Neural cell (in vitro differentiated cells): ENCODE results near the gene PSMD4. TPM values are rescaled to one million over a fixed set of nuclear protein-coding genes. Genes with fewer than 3 reads are reported as not detected.

Experiments
- H2AFZ ChIP-seq: fragments of 200-600, 300-800 bp; sonication (generic), shearing (Covaris generic); 2 replicates; pipeline ENCODE4 v1.6.0; 2014; ENCODE audit warnings: low read depth, mild to moderate bottlenecking, antibody characterized with exemption, low read length, moderate library complexity
- H3F3A ChIP-seq: fragments of 200-600 bp; shearing (Covaris generic); 2 replicates; pipeline ENCODE4 v1.6.1; 2016; ENCODE audit warnings: mild to moderate bottlenecking, moderate library complexity, mixed read lengths, antibody characterized with exemption, low read length; ENCODE audit not compliant: insufficient read depth, poor library complexity, severe bottlenecking
- H3K27ac ChIP-seq: fragments of 200-600, 300-800 bp; sonication (generic), shearing (Covaris generic); 2 replicates; pipeline ENCODE4 v1.5.1; 2014; ENCODE audit warnings: mild to moderate bottlenecking, low read length, moderate library complexity
- H3K27me3 ChIP-seq: fragments of 300-800, 200-600 bp; sonication (generic), shearing (Covaris generic); 2 replicates; pipeline ENCODE4 v1.6.0; 2014; ENCODE audit warnings: mild to moderate bottlenecking, low read depth, low read length, moderate library complexity; ENCODE audit not compliant: insufficient read depth
- H3K36me3 ChIP-seq: fragments of 300-800, 200-600 bp; sonication (generic), shearing (Covaris generic); 2 replicates; pipeline ENCODE4 v1.5.1; 2014; ENCODE audit warnings: mild to moderate bottlenecking, antibody characterized with exemption, low read length, moderate library complexity; ENCODE audit not compliant: insufficient read depth
- H3K4me2 ChIP-seq: fragments of 300-800, 200-600 bp; sonication (generic), shearing (Covaris generic); 2 replicates; pipeline ENCODE4 v1.6.0; 2014; ENCODE audit warnings: mild to moderate bottlenecking, low read length
- H3K4me3 ChIP-seq: fragments of 300-800, 200-600 bp; sonication (generic), shearing (Covaris generic); 2 replicates; pipeline ENCODE4 v1.5.1; 2014; ENCODE audit warnings: mild to moderate bottlenecking, low read length, moderate library complexity
- H3K79me2 ChIP-seq: fragments of 200-600 bp; shearing (Covaris generic); replicated peaks from 2 replicates; pipeline ENCODE4 v1.6.0; 2014; ENCODE audit warnings: mild to moderate bottlenecking, low read length, moderate library complexity; ENCODE audit not compliant: insufficient read depth
- H3K9ac ChIP-seq: fragments of 300-800, 200-600 bp; sonication (generic), shearing (Covaris generic); 2 replicates; pipeline ENCODE4 v1.6.1; 2016; ENCODE audit warnings: mild to moderate bottlenecking, low read length, mixed read lengths
- H3K9me2 ChIP-seq: fragments of 200-600 bp; shearing (Covaris generic); 2 replicates; pipeline ENCODE4 v1.6.1; 2016; ENCODE audit warnings: mild to moderate bottlenecking, low read length, mixed read lengths; ENCODE audit not compliant: insufficient read depth
- H3K9me3 ChIP-seq: fragments of 200-600, 300-800 bp; sonication (generic), shearing (Covaris generic); 2 replicates; pipeline ENCODE4 v1.6.1; 2016; ENCODE audit warnings: mild to moderate bottlenecking, mixed run types, low read length, moderate library complexity, mixed read lengths
- H4K20me1 ChIP-seq: fragments of 200-600 bp; shearing (Covaris generic); 2 replicates; pipeline ENCODE4 v1.6.1; 2016; ENCODE audit warnings: mild to moderate bottlenecking, mixed run types; ENCODE audit not compliant: insufficient read depth
- EP300 ChIP-seq: fragments of 450-650 bp; conservative IDR thresholded peaks from 2 replicates; pipeline ENCODE4 v1.6.1; 2014; ENCODE audit warnings: antibody characterized with exemption, mild to moderate bottlenecking, moderate library complexity; ENCODE audit not compliant: poor library complexity, severe bottlenecking
- EZH2 ChIP-seq: fragments of 200-600, 300-800 bp; shearing (Covaris generic), sonication (generic); IDR thresholded peaks from 2 replicates; pipeline ENCODE4 v1.6.1; 2014; ENCODE audit warnings: antibody characterized with exemption, low read length, borderline replicate concordance, mild to moderate bottlenecking; ENCODE audit not compliant: insufficient read depth, poor library complexity, severe bottlenecking
- MXI1 ChIP-seq: fragments of 450-650 bp; conservative IDR thresholded peaks from 2 replicates; pipeline ENCODE4 v1.6.1; 2014; ENCODE audit warnings: antibody characterized with exemption, mild to moderate bottlenecking; ENCODE audit not compliant: poor library complexity, severe bottlenecking
- POLR2AphosphoS5 ChIP-seq: IDR thresholded peaks from 2 replicates; pipeline ENCODE4 v1.6.1; 2012
- RAD21 ChIP-seq: fragments of 450-650 bp; conservative IDR thresholded peaks from 2 replicates; pipeline ENCODE4 v1.6.1; 2014; ENCODE audit warnings: antibody characterized with exemption, mild to moderate bottlenecking, moderate library complexity
- SMC3 ChIP-seq: fragments of 450-650 bp; conservative IDR thresholded peaks from 2 replicates; pipeline ENCODE4 v1.6.1; 2014; ENCODE audit warnings: antibody characterized with exemption, mild to moderate bottlenecking, moderate library complexity; ENCODE audit not compliant: poor library complexity
- TAF1 ChIP-seq: IDR thresholded peaks from 2 replicates; pipeline ENCODE4 v1.6.1; 2012; ENCODE audit warnings: low read depth
- polyA plus RNA-seq: library from polyadenylated mRNA; depleted of rRNA; stranded (reverse); fragments of >200 nt; gene quantifications from 2 replicates; pipeline ENCODE4 v1.2.3, GENCODE V29; 2014
- TF ChIP-seq, protein P1 (sequence below): fragments of 450-650 bp; IDR thresholded peaks from 2 replicates; pipeline ENCODE4 v1.5.1; 2014; ENCODE audit warnings: antibody characterized with exemption, mild to moderate bottlenecking, moderate library complexity; ENCODE audit not compliant: poor library complexity, severe bottlenecking
- TF ChIP-seq, protein P2 (sequence below): IDR thresholded peaks from 2 replicates; pipeline ENCODE4 v1.6.1; 2012; ENCODE audit warnings: borderline replicate concordance

PSMD4 gene
- polyA plus RNA-seq, 1 donor from 2014 or later: 341 TPM

DNA sequence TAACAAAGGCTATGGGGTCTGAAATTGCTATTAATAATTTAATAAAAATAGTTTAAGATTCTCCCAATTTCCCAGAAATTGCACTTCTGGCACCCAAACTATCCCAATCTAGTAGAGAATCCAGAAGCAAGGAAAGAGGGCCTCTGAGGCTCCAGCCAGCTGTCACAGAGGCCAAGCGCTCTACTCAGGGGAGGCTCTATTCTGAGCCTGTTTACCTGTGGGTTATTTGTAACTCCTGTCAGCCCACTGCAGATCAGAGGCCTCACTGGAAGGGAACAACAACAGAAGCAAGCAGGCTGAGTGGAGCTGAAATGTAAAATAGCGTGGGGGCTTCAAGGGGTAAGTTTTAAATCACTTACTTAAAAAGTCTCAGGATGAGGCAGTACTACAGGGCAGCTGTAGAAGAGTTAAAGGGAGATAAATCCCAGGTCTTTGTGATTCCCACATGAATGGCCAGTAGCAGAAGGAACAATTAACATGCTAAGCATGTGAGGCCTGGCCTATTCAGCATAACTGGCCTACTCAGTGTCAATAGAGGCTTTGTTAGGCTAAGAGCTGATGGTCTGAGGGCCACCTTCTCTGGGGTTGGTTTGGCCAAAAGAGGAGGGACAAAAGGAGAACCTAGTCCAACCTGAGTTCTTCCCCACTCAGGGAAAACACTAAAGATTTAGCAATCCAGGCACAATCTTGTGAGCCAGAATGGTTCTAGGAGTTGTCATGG lies 40.4 kb downstream of the PSMD4 start:
- Histone ChIP-seq H3K27me3 (no peaks in the 10 kb centered on the region), H3F3A (no peaks in the 10 kb centered on the region), H3K4me3 (no peak overlapping the region), H3K36me3 (peaks cover 8% of the 10 kb centered on the region), H3K79me2 (no peaks in the 10 kb centered on the region), H3K9ac (no peak overlapping the region), H4K20me1 (no peaks in the 10 kb centered on the region), H3K27ac (no peak overlapping the region), H3K4me2 (no peak overlapping the region), H3K9me3 (no peaks in the 10 kb centered on the region), H3K9me2 (no peaks in the 10 kb centered on the region), H2AFZ (no peak overlapping the region)
- TF ChIP-seq, protein P1, sequence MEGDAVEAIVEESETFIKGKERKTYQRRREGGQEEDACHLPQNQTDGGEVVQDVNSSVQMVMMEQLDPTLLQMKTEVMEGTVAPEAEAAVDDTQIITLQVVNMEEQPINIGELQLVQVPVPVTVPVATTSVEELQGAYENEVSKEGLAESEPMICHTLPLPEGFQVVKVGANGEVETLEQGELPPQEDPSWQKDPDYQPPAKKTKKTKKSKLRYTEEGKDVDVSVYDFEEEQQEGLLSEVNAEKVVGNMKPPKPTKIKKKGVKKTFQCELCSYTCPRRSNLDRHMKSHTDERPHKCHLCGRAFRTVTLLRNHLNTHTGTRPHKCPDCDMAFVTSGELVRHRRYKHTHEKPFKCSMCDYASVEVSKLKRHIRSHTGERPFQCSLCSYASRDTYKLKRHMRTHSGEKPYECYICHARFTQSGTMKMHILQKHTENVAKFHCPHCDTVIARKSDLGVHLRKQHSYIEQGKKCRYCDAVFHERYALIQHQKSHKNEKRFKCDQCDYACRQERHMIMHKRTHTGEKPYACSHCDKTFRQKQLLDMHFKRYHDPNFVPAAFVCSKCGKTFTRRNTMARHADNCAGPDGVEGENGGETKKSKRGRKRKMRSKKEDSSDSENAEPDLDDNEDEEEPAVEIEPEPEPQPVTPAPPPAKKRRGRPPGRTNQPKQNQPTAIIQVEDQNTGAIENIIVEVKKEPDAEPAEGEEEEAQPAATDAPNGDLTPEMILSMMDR: no peak
- no peak for TF ChIP-seq SMC3
- TF ChIP-seq, protein P2, sequence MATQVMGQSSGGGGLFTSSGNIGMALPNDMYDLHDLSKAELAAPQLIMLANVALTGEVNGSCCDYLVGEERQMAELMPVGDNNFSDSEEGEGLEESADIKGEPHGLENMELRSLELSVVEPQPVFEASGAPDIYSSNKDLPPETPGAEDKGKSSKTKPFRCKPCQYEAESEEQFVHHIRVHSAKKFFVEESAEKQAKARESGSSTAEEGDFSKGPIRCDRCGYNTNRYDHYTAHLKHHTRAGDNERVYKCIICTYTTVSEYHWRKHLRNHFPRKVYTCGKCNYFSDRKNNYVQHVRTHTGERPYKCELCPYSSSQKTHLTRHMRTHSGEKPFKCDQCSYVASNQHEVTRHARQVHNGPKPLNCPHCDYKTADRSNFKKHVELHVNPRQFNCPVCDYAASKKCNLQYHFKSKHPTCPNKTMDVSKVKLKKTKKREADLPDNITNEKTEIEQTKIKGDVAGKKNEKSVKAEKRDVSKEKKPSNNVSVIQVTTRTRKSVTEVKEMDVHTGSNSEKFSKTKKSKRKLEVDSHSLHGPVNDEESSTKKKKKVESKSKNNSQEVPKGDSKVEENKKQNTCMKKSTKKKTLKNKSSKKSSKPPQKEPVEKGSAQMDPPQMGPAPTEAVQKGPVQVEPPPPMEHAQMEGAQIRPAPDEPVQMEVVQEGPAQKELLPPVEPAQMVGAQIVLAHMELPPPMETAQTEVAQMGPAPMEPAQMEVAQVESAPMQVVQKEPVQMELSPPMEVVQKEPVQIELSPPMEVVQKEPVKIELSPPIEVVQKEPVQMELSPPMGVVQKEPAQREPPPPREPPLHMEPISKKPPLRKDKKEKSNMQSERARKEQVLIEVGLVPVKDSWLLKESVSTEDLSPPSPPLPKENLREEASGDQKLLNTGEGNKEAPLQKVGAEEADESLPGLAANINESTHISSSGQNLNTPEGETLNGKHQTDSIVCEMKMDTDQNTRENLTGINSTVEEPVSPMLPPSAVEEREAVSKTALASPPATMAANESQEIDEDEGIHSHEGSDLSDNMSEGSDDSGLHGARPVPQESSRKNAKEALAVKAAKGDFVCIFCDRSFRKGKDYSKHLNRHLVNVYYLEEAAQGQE: no peak
- TF ChIP-seq POLR2AphosphoS5: no peak
- TF ChIP-seq RAD21: no peak
- TF ChIP-seq TAF1: no peak
- TF ChIP-seq EP300: no peak
- no peak for TF ChIP-seq MXI1
- no peak for TF ChIP-seq EZH2

- Histone ChIP-seq H3K4me3 (no peak overlapping the region), H3K27ac (no peak overlapping the region), H2AFZ (no peak overlapping the region), H3K27me3 (no peaks in the 10 kb centered on the region), H3K9ac (no peak overlapping the region), H3K36me3 (peaks cover 10% of the 10 kb centered on the region), H3K4me2 (no peak overlapping the region), H3F3A (no peaks in the 10 kb centered on the region), H4K20me1 (no peaks in the 10 kb centered on the region), H3K79me2 (no peaks in the 10 kb centered on the region), H3K9me3 (no peaks in the 10 kb centered on the region), H3K9me2 (no peaks in the 10 kb centered on the region)
- no peak for TF ChIP-seq SMC3
- TF ChIP-seq POLR2AphosphoS5: no peak
- TF ChIP-seq EZH2: no peak
- no peak for TF ChIP-seq MXI1
These were observed 55.3 kb downstream of the PSMD4 start for GRCh38 chr1:151309811-151310323.
